ENCODE measurements around the gene TPM3.
"Not testable (repeated sequence)": the region's sequence is repeated elsewhere in the genome, so short reads cannot be mapped to it uniquely, and the experiment has no call there.

- not testable (repeated sequence) for TF ChIP-seq POLR2A, EP300, POLR2AphosphoS5, CTCF (IDR thresholded peaks at IDR 0.05)
These were observed 39.2 kb upstream of the TPM3 start for GRCh38 chr1:154231112-154231511.
